Activated CD8-positive, alpha-beta memory T cell treated with anti-CD3 and anti-CD28 coated beads, Interleukin-2, amount 50 U/mL, for 24 hours (primary cell): ENCODE results near the gene CRACDL.

Experiments
- DNase-seq: peaks from one replicate; pipeline ENCODE4 v3.0.0-alpha.2; 2020; ENCODE audit errors: extremely low read depth

The CRACDL gene

GRCh38 chr2:98803405-98804264 lies 132.4 kb downstream of the CRACDL start:
- no peak for DNase-seq

- DNase-seq = no peak
Measured at GRCh38 chr2:98802344-98802743, 133.7 kb downstream of the CRACDL start.

GRCh38 chr2:98801921-98802321 lies 134.1 kb downstream of the CRACDL start:
- DNase-seq = no peak

GRCh38 chr2:98801286-98801685 lies 134.7 kb downstream of the CRACDL start:
- DNase-seq = no peak

GRCh38 chr2:98800330-98801064 lies 135.5 kb downstream of the CRACDL start:
- DNase-seq = no peak

GRCh38 chr2:98799375-98800329 lies 136.4 kb downstream of the CRACDL start:
- DNase-seq = no peak

- no peak for DNase-seq
Measured at GRCh38 chr2:98796775-98797544, 139.1 kb downstream of the CRACDL start.

GRCh38 chr2:98795891-98796676 lies 139.9 kb downstream of the CRACDL start:
- no peak for DNase-seq

- DNase-seq = no peak
Measured at GRCh38 chr2:98793897-98794830, 141.9 kb downstream of the CRACDL start.

GRCh38 chr2:98793275-98793674 lies 142.8 kb downstream of the CRACDL start:
- DNase-seq = no peak

GRCh38 chr2:98790221-98790620 lies 145.8 kb downstream of the CRACDL start:
- DNase-seq = no peak

- DNase-seq = no peak
Measured at GRCh38 chr2:98787700-98788099, 148.3 kb downstream of the CRACDL start.

GRCh38 chr2:98786179-98786578 lies 149.8 kb downstream of the CRACDL start:
- DNase-seq = no peak

- no peak for DNase-seq
Measured at GRCh38 chr2:98782570-98782969, 153.5 kb downstream of the CRACDL start.

- no peak for DNase-seq
Measured at GRCh38 chr2:98781822-98782221, 154.2 kb downstream of the CRACDL start.

GRCh38 chr2:98778741-98779483 lies 157.1 kb downstream of the CRACDL start:
- DNase-seq = no peak

GRCh38 chr2:98778151-98778550 lies 157.9 kb downstream of the CRACDL start:
- DNase-seq = no peak

GRCh38 chr2:98777710-98778109 lies 158.3 kb downstream of the CRACDL start:
- no peak for DNase-seq
